ENCODE results near the gene FBH1.
"Not testable (repeated sequence)": the region's sequence is repeated elsewhere in the genome, so short reads cannot be mapped to it uniquely, and the experiment has no call there.

The FBH1 gene

GRCh38 chr10:5876181-5876768 is 13.8 kb upstream of the FBH1 start:
- DNase-seq (ENCODE audit: low read depth in 2 of 2), result no peak

GRCh38 chr10:5877041-5877440 is 13.0 kb upstream of the FBH1 start:
- DNase-seq (ENCODE audit: low read depth in 2 of 2), result not testable (repeated sequence)

GRCh38 chr10:5882961-5883360 is 7.1 kb upstream of the FBH1 start:
- DNase-seq (ENCODE audit: low read depth in 2 of 2), result no peak

- no peak for DNase-seq (ENCODE audit: low read depth in 2 of 2)
Measured at GRCh38 chr10:5885619-5886018, 4.4 kb upstream of the FBH1 start.

- DNase-seq (ENCODE audit: low read depth in 2 of 2), result no peak
Measured at GRCh38 chr10:5887029-5887428, 3.0 kb upstream of the FBH1 start.

- no peak for DNase-seq (ENCODE audit: low read depth in 2 of 2)
Measured at GRCh38 chr10:5887641-5888040, 2.4 kb upstream of the FBH1 start.

GRCh38 chr10:5888351-5888750 is 1.7 kb upstream of the FBH1 start:
- no peak for DNase-seq (ENCODE audit: low read depth in 2 of 2)

GRCh38 chr10:5888843-5889623 is 1.0 kb upstream of the FBH1 start:
- peak; percentile 12 to 22 for DNase-seq (ENCODE audit: low read depth in 2 of 2)

- peak in 1 of 2 experiments; percentile 19 for DNase-seq (ENCODE audit: low read depth in 2 of 2)
Measured at GRCh38 chr10:5890452-5890915, 441 bp downstream of the FBH1 start.

GRCh38 chr10:5891009-5891408 is 966 bp downstream of the FBH1 start:
- no peak for DNase-seq (ENCODE audit: low read depth in 2 of 2)

- no peak for DNase-seq (ENCODE audit: low read depth in 2 of 2)
Measured at GRCh38 chr10:5892007-5892406, 2.0 kb downstream of the FBH1 start.

- DNase-seq (ENCODE audit: low read depth in 2 of 2), result no peak
Measured at GRCh38 chr10:5893321-5893720, 3.3 kb downstream of the FBH1 start.

GRCh38 chr10:5894403-5894802 is 4.4 kb downstream of the FBH1 start:
- DNase-seq (ENCODE audit: low read depth in 2 of 2), result no peak

GRCh38 chr10:5894873-5895272 is 4.8 kb downstream of the FBH1 start:
- no peak for DNase-seq (ENCODE audit: low read depth in 2 of 2)

- no peak for DNase-seq (ENCODE audit: low read depth in 2 of 2)
Measured at GRCh38 chr10:5895365-5895764, 5.3 kb downstream of the FBH1 start.

- DNase-seq (ENCODE audit: low read depth in 2 of 2), result no peak
Measured at GRCh38 chr10:5895804-5896203, 5.8 kb downstream of the FBH1 start.

GRCh38 chr10:5896208-5897052 is 6.4 kb downstream of the FBH1 start:
- no peak for DNase-seq (ENCODE audit: low read depth in 2 of 2)

GRCh38 chr10:5897053-5897340 is 7.0 kb downstream of the FBH1 start:
- DNase-seq (ENCODE audit: low read depth in 2 of 2), result no peak

GRCh38 chr10:5897504-5897903 is 7.5 kb downstream of the FBH1 start:
- no peak for DNase-seq (ENCODE audit: low read depth in 2 of 2)

- no peak for DNase-seq (ENCODE audit: low read depth in 2 of 2)
Measured at GRCh38 chr10:5898163-5898562, 8.1 kb downstream of the FBH1 start.

- DNase-seq (ENCODE audit: low read depth in 2 of 2), result no peak
Measured at GRCh38 chr10:5900247-5900646, 10.2 kb downstream of the FBH1 start.

- DNase-seq (ENCODE audit: low read depth in 2 of 2), result no peak
Measured at GRCh38 chr10:5902511-5903274, 12.7 kb downstream of the FBH1 start.
